Liver (tissue), 9 donors: Measurements from ENCODE around the gene CCDC86. TPM values are rescaled to one million over a fixed set of nuclear protein-coding genes. Genes with fewer than 3 reads are reported as not detected.

Source experiments
- DNase-seq: peaks from one replicate; pipeline ENCODE4 v3.0.0-alpha.2; 2017; ENCODE audit warnings: low spot score
- H3K27ac ChIP-seq, 2 donors: one replicate each; pipeline ENCODE4 v1.7.0; 2013; ENCODE audit warnings: inconsistent platforms in 2 of 2, low read length in 2 of 2, control low read depth in 1 of 2, low read depth in 1 of 2, mild to moderate bottlenecking in 1 of 2
- H3K27me3 ChIP-seq, 4 donors: one replicate each; pipeline versions ENCODE4 v1.6.1 to v1.7.0; 2013; ENCODE audit warnings: low read length in 3 of 4, inconsistent platforms in 1 of 4, mild to moderate bottlenecking in 1 of 4, moderate library complexity in 1 of 4; ENCODE audit not compliant: control insufficient read depth in 4 of 4, insufficient read depth in 4 of 4
- H3K36me3 ChIP-seq, 4 donors: one replicate each; pipeline versions ENCODE4 v1.6.1 to v1.7.0; 2013; ENCODE audit warnings: low read length in 3 of 4, mild to moderate bottlenecking in 3 of 4, low read depth in 1 of 4, moderate library complexity in 1 of 4; ENCODE audit not compliant: control insufficient read depth in 4 of 4, insufficient read depth in 3 of 4
- H3K4me1 ChIP-seq, 4 donors: one replicate each; pipeline versions ENCODE4 v1.6.1 to v1.7.0; 2013; ENCODE audit warnings: low read length in 3 of 4, mild to moderate bottlenecking in 3 of 4, moderate library complexity in 1 of 4; ENCODE audit not compliant: control insufficient read depth in 4 of 4, insufficient read depth in 4 of 4
- H3K4me3 ChIP-seq, 3 donors: one replicate each; pipeline versions ENCODE4 v1.6.1 to v1.7.0; 2013; ENCODE audit warnings: low read length in 3 of 3, control low read depth in 1 of 3, low read depth in 1 of 3, mild to moderate bottlenecking in 1 of 3
- H3K9ac ChIP-seq, 2 donors: one replicate each; pipeline ENCODE4 v1.7.0; 2013; ENCODE audit warnings: low read length in 2 of 2, mild to moderate bottlenecking in 2 of 2, moderate library complexity in 2 of 2, control low read depth in 1 of 2, low read depth in 1 of 2
- H3K9me3 ChIP-seq, 4 donors: one replicate each; pipeline versions ENCODE4 v1.6.1 to v1.7.0; 2013; ENCODE audit warnings: low read length in 3 of 4; ENCODE audit not compliant: control insufficient read depth in 4 of 4
- ATF3 ChIP-seq: IDR thresholded peaks from 2 replicates; pipeline ENCODE4 v1.6.1; 2016; ENCODE audit warnings: antibody characterized with exemption
- CTCF ChIP-seq: fragments of 150-350 bp; IDR thresholded peaks from 2 replicates; pipeline ENCODE4 v1.5.1; 2017; ENCODE audit warnings: improper control_type of control experiment, low read depth, low read length; ENCODE audit not compliant: missing input control
- EGR1 ChIP-seq, 2 donors: IDR thresholded peaks; 2 replicates each; pipeline ENCODE4 v1.6.1; 2016 to 2018; ENCODE audit warnings: antibody characterized with exemption in 2 of 2, low read depth in 2 of 2
- FOXA1 ChIP-seq: IDR thresholded peaks from 2 replicates; pipeline ENCODE4 v1.6.1; 2016; ENCODE audit warnings: antibody characterized with exemption
- FOXA2 ChIP-seq: IDR thresholded peaks from 2 replicates; pipeline ENCODE4 v1.6.1; 2016; ENCODE audit warnings: antibody characterized with exemption
- GABPA ChIP-seq, 2 donors: IDR thresholded peaks in 1 of 2; conservative IDR thresholded peaks in 1 of 2; 2 replicates each; pipeline ENCODE4 v1.6.1; 2016; ENCODE audit warnings: antibody characterized with exemption in 2 of 2, mild to moderate bottlenecking in 1 of 2, moderate library complexity in 1 of 2
- HNF4A ChIP-seq, 2 donors: conservative IDR thresholded peaks; 2 replicates each; pipeline ENCODE4 v1.6.1; 2016; ENCODE audit warnings: antibody characterized with exemption in 2 of 2, mild to moderate bottlenecking in 2 of 2
- HNF4G ChIP-seq: IDR thresholded peaks from 2 replicates; pipeline ENCODE4 v1.6.1; 2016; ENCODE audit warnings: antibody characterized with exemption
- JUND ChIP-seq, 2 donors: IDR thresholded peaks; 2 replicates each; pipeline ENCODE4 v1.6.1; 2016; ENCODE audit warnings: antibody characterized with exemption in 2 of 2
- MAX ChIP-seq: IDR thresholded peaks from 2 replicates; pipeline ENCODE4 v1.6.1; 2016; ENCODE audit warnings: antibody characterized with exemption
- RAD21 ChIP-seq, 2 donors: IDR thresholded peaks; 2 replicates each; pipeline ENCODE4 v1.6.1; 2016; ENCODE audit warnings: antibody characterized with exemption in 2 of 2, mild to moderate bottlenecking in 2 of 2
- REST ChIP-seq: IDR thresholded peaks from 2 replicates; pipeline ENCODE4 v1.6.1; 2016; ENCODE audit warnings: antibody characterized with exemption, mild to moderate bottlenecking
- RXRA ChIP-seq, 2 donors: IDR thresholded peaks; 2 replicates each; pipeline ENCODE4 v1.6.1; 2017 to 2018; ENCODE audit warnings: antibody characterized with exemption in 2 of 2, mild to moderate bottlenecking in 1 of 2
- TAF1 ChIP-seq: conservative IDR thresholded peaks from 2 replicates; pipeline ENCODE4 v1.6.1; 2016; ENCODE audit warnings: antibody characterized with exemption, mild to moderate bottlenecking
- YY1 ChIP-seq: IDR thresholded peaks from 2 replicates; pipeline ENCODE4 v1.6.1; 2016; ENCODE audit warnings: antibody characterized with exemption, mild to moderate bottlenecking
- ZBTB33 ChIP-seq: IDR thresholded peaks from 2 replicates; pipeline ENCODE4 v1.6.1; 2016; ENCODE audit warnings: antibody characterized with exemption
- WGBS: extraction: QIAGEN DNeasy Blood & Tissue Kit; methylation state at CpG from one replicate; pipeline ENCODE4 v1.1.7; 2013; 5-methylcytosine and 5-hydroxymethylcytosine counted together
- polyA plus RNA-seq, 2 donors: library from polyadenylated mRNA; stranded (reverse) in 1 of 2; unstranded in 1 of 2; fragments of 200-250 nt in 1 of 2; fragments of >200 nt in 1 of 2; fragmentation: Nextera tagmentation in 1 of 2; extraction: Ambion mirVana in 1 of 2; gene quantifications; one replicate each; pipeline versions ENCODE4 v1.2.1 to v1.2.3, GENCODE V29; 2013 to 2015
- total RNA-seq, 2 donors: library from RNA; depleted of rRNA; stranded (reverse); fragments of >200 nt; gene quantifications; one replicate each; pipeline ENCODE4 v1.2.3, GENCODE V29; 2014
- donor health status: healthy.
- donor health status: healthy.
- donor health status: healthy.
- donor health status: healthy.
- donor health status: healthy.

The CCDC86 gene
- total and polyA plus RNA-seq, 4 donors: 5.0 to 9.4 (median 5.7) TPM

- DNase-seq: no peak
- H3K27me3 ChIP-seq: no peaks in the 10 kb centered on the region
- H3K4me3 ChIP-seq: no peak overlapping the region
- peaks cover 0 to 8% (median 4%) of the 10 kb centered on the region in 4 donors for H3K4me1 ChIP-seq
- H3K27ac ChIP-seq: no peak overlapping the region
- TF ChIP-seq HNF4A (conservative IDR thresholded peaks at IDR 0.05): no peak
- no peak for TF ChIP-seq RAD21 (IDR thresholded peaks at IDR 0.05)
- no peak for TF ChIP-seq ATF3
- TF ChIP-seq FOXA1: no peak
- no peak for TF ChIP-seq REST
- TF ChIP-seq HNF4G: no peak
- TF ChIP-seq ZBTB33: no peak
- no peak for TF ChIP-seq MAX
- TF ChIP-seq JUND (IDR thresholded peaks at IDR 0.05): no peak
- TF ChIP-seq FOXA2: no peak
- no peaks in the 10 kb centered on the region for H3K36me3 ChIP-seq
- WGBS: 90% methylated on average over 7 of the region's 7 CpGs
- H3K9me3 ChIP-seq: no peaks in the 10 kb centered on the region
- no peak overlapping the region for H3K9ac ChIP-seq
Observed at GRCh38 chr11:60869451-60869825, 27.5 kb downstream of the CCDC86 start.

GRCh38 chr11:60870276-60870675 is 28.4 kb downstream of the CCDC86 start:
- Histone ChIP-seq H3K27ac (no peak overlapping the region), H3K4me3 (no peak overlapping the region), H3K9ac (no peak overlapping the region), H3K9me3 (no peaks in the 10 kb centered on the region), H3K4me1 (peaks cover 0 to 8% (median 4%) of the 10 kb centered on the region in 4 donors), H3K27me3 (no peaks in the 10 kb centered on the region), H3K36me3 (no peaks in the 10 kb centered on the region)
- no peak for TF ChIP-seq CTCF
- no peak for TF ChIP-seq HNF4G
- TF ChIP-seq TAF1: no peak
- no peak for TF ChIP-seq FOXA2
- no peak for TF ChIP-seq HNF4A (conservative IDR thresholded peaks at IDR 0.05)
- TF ChIP-seq FOXA1: no peak
- no peak for TF ChIP-seq RXRA (IDR thresholded peaks at IDR 0.05)
- no peak for TF ChIP-seq RAD21 (IDR thresholded peaks at IDR 0.05)
- no peak for TF ChIP-seq YY1
- TF ChIP-seq JUND (IDR thresholded peaks at IDR 0.05): no peak
- no peak for TF ChIP-seq MAX
- no peak for TF ChIP-seq EGR1 (IDR thresholded peaks at IDR 0.05; ENCODE audit: low read depth in 2 of 2)
- TF ChIP-seq ZBTB33: no peak
- TF ChIP-seq ATF3: no peak
- no peak for TF ChIP-seq REST
- no peak for TF ChIP-seq GABPA (IDR thresholded peaks at IDR 0.05 in 1 of 2, conservative IDR thresholded peaks at IDR 0.05 in 1 of 2)
- DNase-seq: no peak
- whole genome bisulfite sequencing: 76% methylated on average over 3 of the region's 3 CpGs
